A673 (cell line): ENCODE measurements around the gene RHBDD2.

Experiments used
- EZH2 ChIP-seq: fragments of 200-600 bp; sonication (generic); IDR thresholded peaks from 2 replicates; pipeline ENCODE4 v1.6.1; 2017; ENCODE audit warnings: borderline replicate concordance, low read depth, mild to moderate bottlenecking, mixed read lengths, antibody characterized with exemption, low read length; ENCODE audit not compliant: poor library complexity, severe bottlenecking
- TF ChIP-seq, protein P1 (sequence below): fragments of 300-800, 200-600 bp; sonication (generic); conservative IDR thresholded peaks from 2 replicates; pipeline ENCODE4 v1.5.1; 2017; ENCODE audit warnings: low read depth, mild to moderate bottlenecking, antibody characterized with exemption, low read length, moderate library complexity, mixed read lengths

DNA sequence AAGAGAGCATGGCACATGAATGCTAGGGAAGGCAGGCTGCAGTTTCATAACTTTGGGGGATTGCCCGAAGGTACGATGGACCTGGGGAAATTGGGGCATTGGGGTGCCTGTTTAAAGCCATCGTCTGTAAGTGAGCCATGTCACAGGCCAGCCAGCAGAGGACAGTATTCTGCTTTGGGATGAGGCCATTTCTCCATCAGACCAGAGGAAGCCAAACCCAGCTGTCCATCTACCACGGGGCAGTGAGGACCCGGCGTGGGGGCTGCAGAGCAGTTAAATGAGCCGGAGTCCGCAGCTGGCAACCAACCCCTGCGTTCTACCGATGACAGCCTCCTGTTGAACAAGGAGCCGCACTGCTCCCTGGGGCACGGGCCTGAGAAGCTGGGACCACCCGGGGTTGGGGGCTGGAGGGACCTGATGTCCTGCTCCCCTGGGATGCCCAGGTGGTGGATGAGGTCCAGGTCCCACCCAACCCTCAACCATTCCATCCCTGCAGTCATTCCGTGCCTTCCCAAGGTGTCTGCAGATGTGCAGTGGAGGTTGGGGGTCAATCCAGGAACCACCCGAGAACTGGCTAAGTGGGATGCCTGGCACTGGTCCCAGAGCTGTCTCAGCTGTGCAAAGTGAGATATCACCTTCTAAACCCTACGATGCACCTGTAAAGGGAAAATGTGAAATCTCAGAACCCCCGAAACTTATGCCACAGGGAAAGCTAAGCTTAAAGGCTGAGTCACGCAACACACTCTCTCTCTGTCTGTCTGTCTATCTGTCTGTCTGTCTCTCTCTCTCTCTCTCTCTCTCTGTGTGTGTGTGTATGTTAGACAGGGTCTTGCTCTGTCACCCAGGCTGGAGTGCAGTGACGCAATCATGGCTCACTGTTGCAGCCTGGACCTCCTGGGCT, 12.1 kb upstream of the RHBDD2 start:
- TF ChIP-seq, protein P1, sequence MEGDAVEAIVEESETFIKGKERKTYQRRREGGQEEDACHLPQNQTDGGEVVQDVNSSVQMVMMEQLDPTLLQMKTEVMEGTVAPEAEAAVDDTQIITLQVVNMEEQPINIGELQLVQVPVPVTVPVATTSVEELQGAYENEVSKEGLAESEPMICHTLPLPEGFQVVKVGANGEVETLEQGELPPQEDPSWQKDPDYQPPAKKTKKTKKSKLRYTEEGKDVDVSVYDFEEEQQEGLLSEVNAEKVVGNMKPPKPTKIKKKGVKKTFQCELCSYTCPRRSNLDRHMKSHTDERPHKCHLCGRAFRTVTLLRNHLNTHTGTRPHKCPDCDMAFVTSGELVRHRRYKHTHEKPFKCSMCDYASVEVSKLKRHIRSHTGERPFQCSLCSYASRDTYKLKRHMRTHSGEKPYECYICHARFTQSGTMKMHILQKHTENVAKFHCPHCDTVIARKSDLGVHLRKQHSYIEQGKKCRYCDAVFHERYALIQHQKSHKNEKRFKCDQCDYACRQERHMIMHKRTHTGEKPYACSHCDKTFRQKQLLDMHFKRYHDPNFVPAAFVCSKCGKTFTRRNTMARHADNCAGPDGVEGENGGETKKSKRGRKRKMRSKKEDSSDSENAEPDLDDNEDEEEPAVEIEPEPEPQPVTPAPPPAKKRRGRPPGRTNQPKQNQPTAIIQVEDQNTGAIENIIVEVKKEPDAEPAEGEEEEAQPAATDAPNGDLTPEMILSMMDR, result peak; percentile 81
- TF ChIP-seq EZH2, result no peak
